Stimulated activated naive CD8-positive, alpha-beta T cell treated with anti-CD3 and anti-CD28 coated beads, Interleukin-15, Interleukin-2, amounts not matched to agents 100 ng/mL and 50 ng/mL, for 24 hours (primary cell): Measurements from ENCODE around the gene ESYT1.

Experiments
- H3K27ac Mint-ChIP-seq: one replicate; pipeline ENCODE4 v1.8.0; 2021; ENCODE audit warnings: mild to moderate bottlenecking, mixed read lengths
- H3K27me3 Mint-ChIP-seq: one replicate; pipeline ENCODE4 v1.8.0; 2021; ENCODE audit warnings: mixed read lengths
- H3K36me3 Mint-ChIP-seq: one replicate; pipeline ENCODE4 v1.8.0; 2021; ENCODE audit warnings: low read depth, mixed read lengths
- H3K4me1 Mint-ChIP-seq: one replicate; pipeline ENCODE4 v1.8.0; 2021; ENCODE audit warnings: low read depth, mixed read lengths
- H3K4me3 Mint-ChIP-seq: one replicate; pipeline ENCODE4 v1.8.0; 2021; ENCODE audit warnings: mild to moderate bottlenecking, mixed read lengths
- H3K9me3 Mint-ChIP-seq: one replicate; pipeline ENCODE4 v1.8.0; 2021; ENCODE audit warnings: mixed read lengths

ESYT1 gene

GRCh38 chr12:56190695-56191155 is 62.7 kb downstream of the ESYT1 start:
- Mint-ChIP-seq H3K27me3 (no peaks in the 10 kb centered on the region), H3K27ac (peak overlapping the region; percentile 97), H3K4me1 (peaks cover 55% of the 10 kb centered on the region), H3K4me3 (peak overlapping the region; percentile 90), H3K9me3 (no peaks in the 10 kb centered on the region), H3K36me3 (peaks cover 26% of the 10 kb centered on the region)

GRCh38 chr12:56192582-56192981 is 64.5 kb downstream of the ESYT1 start:
- Mint-ChIP-seq H3K27ac (peak overlapping the region; percentile 72), H3K27me3 (no peaks in the 10 kb centered on the region)

GRCh38 chr12:56193025-56193578 is 65.0 kb downstream of the ESYT1 start:
- H3K4me3 Mint-ChIP-seq, result no peak overlapping the region
- H3K9me3 Mint-ChIP-seq, result no peaks in the 10 kb centered on the region
- peaks cover 34% of the 10 kb centered on the region for H3K4me1 Mint-ChIP-seq
- H3K27me3 Mint-ChIP-seq, result no peaks in the 10 kb centered on the region
- peak overlapping the region; percentile 24 for H3K27ac Mint-ChIP-seq
- H3K36me3 Mint-ChIP-seq, result peaks cover 6% of the 10 kb centered on the region

More at GRCh38 chr12:56192582-56192981, 64.5 kb downstream of the ESYT1 start:
- Mint-ChIP-seq H3K36me3 (peaks cover 12% of the 10 kb centered on the region), H3K9me3 (no peaks in the 10 kb centered on the region), H3K4me3 (no peak overlapping the region), H3K4me1 (peaks cover 39% of the 10 kb centered on the region)
